NCI-H2227 treated with DMSO at 0.1 percent for 48 hours (cell line): ENCODE measurements around the gene SERPIND1.
"Not testable (repeated sequence)": the region's sequence is repeated elsewhere in the genome, so short reads cannot be mapped to it uniquely, and the experiment has no call there.

Experiments
- DNase-seq: peaks from one replicate; lab custom pipeline; 2025; lab: John Stamatoyannopoulos, UW

Gene SERPIND1

GRCh38 chr22:20813056-20813455 is 39.1 kb downstream of the SERPIND1 start:
- DNase-seq = no peak

GRCh38 chr22:20814221-20814808 is 40.4 kb downstream of the SERPIND1 start:
- DNase-seq = no peak

- no peak for DNase-seq
These were observed 41.7 kb downstream of the SERPIND1 start for GRCh38 chr22:20815477-20816050.

GRCh38 chr22:20816559-20816958 is 42.6 kb downstream of the SERPIND1 start:
- no peak for DNase-seq

- DNase-seq = no peak
These were observed 44.6 kb downstream of the SERPIND1 start for GRCh38 chr22:20818471-20818870.

GRCh38 chr22:20819471-20819870 is 45.6 kb downstream of the SERPIND1 start:
- DNase-seq = no peak

- DNase-seq = not testable (repeated sequence)
These were observed 47.9 kb downstream of the SERPIND1 start for GRCh38 chr22:20821717-20822239.

GRCh38 chr22:20822240-20822639 is 48.3 kb downstream of the SERPIND1 start:
- no peak for DNase-seq

GRCh38 chr22:20823264-20823663 is 49.4 kb downstream of the SERPIND1 start:
- no peak for DNase-seq

- DNase-seq = not testable (repeated sequence)
These were observed 51.3 kb downstream of the SERPIND1 start for GRCh38 chr22:20825216-20825615.

- no peak for DNase-seq
These were observed 51.7 kb downstream of the SERPIND1 start for GRCh38 chr22:20825624-20826023.

- not testable (repeated sequence) for DNase-seq
These were observed 52.6 kb downstream of the SERPIND1 start for GRCh38 chr22:20826373-20827152.

GRCh38 chr22:20829491-20830134 is 55.7 kb downstream of the SERPIND1 start:
- DNase-seq = no peak

- no peak for DNase-seq
These were observed 59.3 kb downstream of the SERPIND1 start for GRCh38 chr22:20833225-20833665.

- DNase-seq = no peak
These were observed 60.3 kb downstream of the SERPIND1 start for GRCh38 chr22:20834206-20834605.

GRCh38 chr22:20834725-20835124 is 60.8 kb downstream of the SERPIND1 start:
- DNase-seq = no peak
